Keratinocyte (primary cell): ENCODE results near the gene GRAMD4. TPM values are rescaled to one million over a fixed set of nuclear protein-coding genes. Genes with fewer than 3 reads are reported as not detected.

Experiments
- DNase-seq: peaks from one replicate; pipeline ENCODE4 v3.0.0-alpha.2; 2011; ENCODE audit warnings: low read depth, missing footprints, low spot score
- FAIRE-seq: peaks from 2 replicates; lab custom pipeline; 2011; peaks lifted over from hg19 to GRCh38; lab: Jason Lieb, UNC
- H2AFZ ChIP-seq: 2 replicates; pipeline ENCODE4 v1.6.0; 2012; ENCODE audit warnings: low read length, control low read depth, inconsistent platforms; ENCODE audit not compliant: control insufficient read depth
- H3K27ac ChIP-seq: 2 replicates; pipeline ENCODE4 v1.5.1; 2011; ENCODE audit warnings: low read length; ENCODE audit not compliant: control insufficient read depth, insufficient read depth
- H3K27me3 ChIP-seq: 3 replicates; pipeline ENCODE4 v1.6.0; 2011; ENCODE audit warnings: low read length; ENCODE audit not compliant: control insufficient read depth, insufficient read depth; ENCODE audit errors: extremely low read depth
- H3K36me3 ChIP-seq, 2 experiments: 2 replicates in 1 of 2; 3 replicates in 1 of 2; pipeline ENCODE4 v1.5.1; 2011; ENCODE audit warnings: low read length in 2 of 2, mild to moderate bottlenecking in 1 of 2; ENCODE audit not compliant: control insufficient read depth in 2 of 2, insufficient read depth in 2 of 2; ENCODE audit errors: extremely low read depth in 1 of 2
- H3K4me1 ChIP-seq: 3 replicates; pipeline ENCODE4 v1.5.1; 2011; ENCODE audit warnings: low read length; ENCODE audit not compliant: control insufficient read depth, insufficient read depth; ENCODE audit errors: extremely low read depth
- H3K4me2 ChIP-seq: 3 replicates; pipeline ENCODE4 v1.6.0; 2011; ENCODE audit warnings: low read depth, low read length; ENCODE audit not compliant: control insufficient read depth, insufficient read depth; ENCODE audit errors: extremely low read depth
- H3K4me3 ChIP-seq, 3 experiments: fragments of 200-600 bp in 1 of 3; sonication (generic) in 1 of 3; 2 replicates in 2 of 3; 3 replicates in 1 of 3; pipeline ENCODE4 v1.5.1; 2011 to 2016; ENCODE audit warnings: low read length in 3 of 3, mild to moderate bottlenecking in 3 of 3, control low read depth in 2 of 3, inconsistent platforms in 1 of 3, low read depth in 1 of 3, mixed read lengths in 1 of 3, mixed run types in 1 of 3, moderate library complexity in 1 of 3; ENCODE audit not compliant: control insufficient read depth in 2 of 3, insufficient read depth in 2 of 3; ENCODE audit errors: extremely low read depth in 1 of 3
- H3K79me2 ChIP-seq: 2 replicates; pipeline ENCODE4 v1.6.0; 2012; ENCODE audit warnings: low read length; ENCODE audit not compliant: control insufficient read depth, insufficient read depth
- H3K9ac ChIP-seq: 3 replicates; pipeline ENCODE4 v1.6.0; 2011; ENCODE audit warnings: low read length; ENCODE audit not compliant: control insufficient read depth, insufficient read depth; ENCODE audit errors: extremely low read depth
- H3K9me1 ChIP-seq: 3 replicates; pipeline ENCODE4 v1.6.0; 2011; ENCODE audit warnings: low read length; ENCODE audit not compliant: control insufficient read depth, insufficient read depth; ENCODE audit errors: extremely low read depth
- H3K9me3 ChIP-seq: 2 replicates; pipeline ENCODE4 v1.5.1; 2012; ENCODE audit warnings: low read depth, low read length; ENCODE audit not compliant: control insufficient read depth
- H4K20me1 ChIP-seq: 3 replicates; pipeline ENCODE4 v1.6.0; 2011; ENCODE audit warnings: low read length; ENCODE audit not compliant: control insufficient read depth, insufficient read depth; ENCODE audit errors: extremely low read depth
- CTCF ChIP-seq, 3 experiments: IDR thresholded peaks in 1 of 3; conservative IDR thresholded peaks in 1 of 3; optimal IDR thresholded peaks in 1 of 3; 2 replicates in 2 of 3; 3 replicates in 1 of 3; pipeline versions ENCODE3 to v1.5.1; 2011; ENCODE audit warnings: low read length in 3 of 3, mild to moderate bottlenecking in 3 of 3, moderate library complexity in 2 of 3, control low read depth in 1 of 3, inconsistent platforms in 1 of 3; ENCODE audit not compliant: insufficient read depth in 2 of 3; ENCODE audit errors: extremely low read depth in 1 of 3
- EZH2 ChIP-seq: IDR thresholded peaks from one replicate; pipeline ENCODE4 v1.6.1; 2012; ENCODE audit warnings: inconsistent platforms, mild to moderate bottlenecking, low read length, moderate library complexity
- dilution Hi-C: fragments of 300-500 bp; cut with MboI; formaldehyde crosslinking; loops from one replicate; pipeline ENCODE4 v1.7.0; 2020; ENCODE audit warnings: low sequenced_read_pairs; ENCODE audit not compliant: extremely low pct_ligation_motif_present
- polyA plus RNA-seq, 5 experiments: library from polyadenylated mRNA; depleted of rRNA in 3 of 5; stranded (reverse) in 3 of 5; stranded (forward) in 1 of 5; unstranded in 1 of 5; fragments of >200 nt; gene quantifications; 1 replicate in 1 of 5; 2 replicates in 3 of 5; 3 replicates in 1 of 5; pipeline versions ENCODE4 v1.2.1 to v1.2.3, GENCODE V29; 2011 to 2012; ENCODE audit warnings: missing spikeins in 2 of 5, low read depth in 1 of 5, low replicate concordance in 1 of 5

GRAMD4 gene
- polyA plus RNA-seq, 1 donor (not counting 4 experiments of a cell fraction or from before 2014, with no cell fraction given) = 17.3 TPM

GRCh38 chr22:46710806-46711205, 90.6 kb downstream of the GRAMD4 start:
- Histone ChIP-seq H3K4me1 (no peaks in the 10 kb centered on the region), H3K36me3 (peaks cover 14 to 20% of the 10 kb centered on the region in 2 experiments), H3K9me3 (no peaks in the 10 kb centered on the region), H3K79me2 (no peaks in the 10 kb centered on the region), H3K4me2 (no peak overlapping the region), H3K27me3 (no peaks in the 10 kb centered on the region), H3K9ac (no peak overlapping the region), H3K4me3 (no peak overlapping the region), H4K20me1 (no peaks in the 10 kb centered on the region), H3K9me1 (no peaks in the 10 kb centered on the region), H3K27ac (no peak overlapping the region), H2AFZ (no peak overlapping the region)
- FAIRE-seq (no peak), DNase-seq (no peak)
- dilution Hi-C loops = no loop called here
- TF ChIP-seq EZH2 (no peak), CTCF (optimal IDR thresholded peaks at IDR 0.05 in 1 of 3, IDR thresholded peaks at IDR 0.05 in 1 of 3, conservative IDR thresholded peaks at IDR 0.05 in 1 of 3; ENCODE audit: extremely low read depth in 1 of 3, insufficient read depth in 2 of 3, low read length in 3 of 3) (no peak)

GRCh38 chr22:46712288-46712687, 92.1 kb downstream of the GRAMD4 start:
- no peak overlapping the region for H3K4me3 ChIP-seq
- no peak overlapping the region for H3K9ac ChIP-seq
- H3K27ac ChIP-seq = no peak overlapping the region
- peaks cover 14 to 16% of the 10 kb centered on the region in 2 experiments for H3K36me3 ChIP-seq
- no peaks in the 10 kb centered on the region for H3K9me3 ChIP-seq
- no peaks in the 10 kb centered on the region for H3K4me1 ChIP-seq
- DNase-seq (no peak), FAIRE-seq (no peak)
- no peak overlapping the region for H3K4me2 ChIP-seq
- dilution Hi-C loops = no loop called here
- no peak for TF ChIP-seq CTCF (optimal IDR thresholded peaks at IDR 0.05 in 1 of 3, IDR thresholded peaks at IDR 0.05 in 1 of 3, conservative IDR thresholded peaks at IDR 0.05 in 1 of 3; ENCODE audit: extremely low read depth in 1 of 3, insufficient read depth in 2 of 3, low read length in 3 of 3)
- no peak for TF ChIP-seq EZH2
- H3K27me3 ChIP-seq = no peaks in the 10 kb centered on the region
- no peak overlapping the region for H2AFZ ChIP-seq
- no peaks in the 10 kb centered on the region for H4K20me1 ChIP-seq
- H3K79me2 ChIP-seq = no peaks in the 10 kb centered on the region
- no peaks in the 10 kb centered on the region for H3K9me1 ChIP-seq
